Smooth muscle cell (in vitro differentiated cells): ENCODE results near the gene RAB40B. TPM values are rescaled to one million over a fixed set of nuclear protein-coding genes. Genes with fewer than 3 reads are reported as not detected.

Experiments
- DNase-seq: peaks from one replicate; lab custom pipeline; 2025; ENCODE audit not compliant: unreplicated experiment; lab: John Stamatoyannopoulos, UW
- H2AFZ ChIP-seq: fragments of 200-600 bp; sonication (generic); 2 replicates; pipeline ENCODE4 v1.6.0; 2016; ENCODE audit warnings: antibody characterized with exemption, low read depth, mild to moderate bottlenecking
- H3F3A ChIP-seq: fragments of 200-600 bp; sonication (generic); 2 replicates; pipeline ENCODE4 v1.6.0; 2017; ENCODE audit warnings: antibody characterized with exemption, low read depth
- H3K27ac ChIP-seq: fragments of 200-600 bp; sonication (generic); 2 replicates; pipeline ENCODE4 v1.5.1; 2016; ENCODE audit warnings: low read depth, mild to moderate bottlenecking
- H3K27me3 ChIP-seq: fragments of 200-600 bp; sonication (generic); 2 replicates; pipeline ENCODE4 v1.6.1; 2016; ENCODE audit warnings: low read depth, mild to moderate bottlenecking
- H3K36me3 ChIP-seq: fragments of 200-600 bp; sonication (generic); 2 replicates; pipeline ENCODE4 v1.5.1; 2016; ENCODE audit warnings: low read depth
- H3K4me1 ChIP-seq: fragments of 200-600 bp; sonication (generic); 2 replicates; pipeline ENCODE4 v1.5.1; 2016; ENCODE audit warnings: low read depth
- H3K4me2 ChIP-seq: fragments of 200-600 bp; sonication (generic); 2 replicates; pipeline ENCODE4 v1.6.0; 2016; ENCODE audit warnings: mild to moderate bottlenecking
- H3K4me3 ChIP-seq: fragments of 200-600 bp; sonication (generic); 2 replicates; pipeline ENCODE4 v1.5.1; 2016; ENCODE audit warnings: mild to moderate bottlenecking
- H3K79me2 ChIP-seq: fragments of 200-600 bp; sonication (generic); 2 replicates; pipeline ENCODE4 v1.6.0; 2016; ENCODE audit warnings: low read depth, mild to moderate bottlenecking
- H3K9ac ChIP-seq: fragments of 200-600 bp; sonication (generic); 2 replicates; pipeline ENCODE4 v1.6.0; 2016; ENCODE audit warnings: low read depth
- H3K9me3 ChIP-seq: fragments of 200-600 bp; sonication (generic); replicated peaks from 2 replicates; pipeline ENCODE4 v1.5.1; 2016; ENCODE audit warnings: low read depth
- H4K20me1 ChIP-seq: fragments of 200-600 bp; sonication (generic); 2 replicates; pipeline ENCODE4 v1.6.0; 2016; ENCODE audit warnings: low read depth
- WGBS: methylation state at CpG from one replicate; pipeline ENCODE4 v1.1.7; 2016; ENCODE audit warnings: low lambda C conversion rate; 5-methylcytosine and 5-hydroxymethylcytosine counted together
- polyA plus RNA-seq: library from polyadenylated mRNA; unstranded; fragments of >200 nt; fragmentation: Nextera tagmentation; extraction: Ambion mirVana; gene quantifications from 2 replicates; pipeline ENCODE4 v1.2.1, GENCODE V29; 2016
- total RNA-seq: library from RNA; depleted of rRNA; stranded (reverse); fragments of >200 nt; gene quantifications from 2 replicates; pipeline ENCODE4 v1.2.3, GENCODE V29; 2014
- TF ChIP-seq, protein P1 (sequence below): fragments of 200-600 bp; sonication (generic); IDR thresholded peaks from 2 replicates; pipeline ENCODE4 v1.5.1; 2017; ENCODE audit warnings: borderline replicate concordance, mild to moderate bottlenecking, antibody characterized with exemption; ENCODE audit not compliant: insufficient read depth, poor library complexity, severe bottlenecking

Gene RAB40B
- total and polyA plus RNA-seq, 2 experiments from 2014 or later = 12.0 to 16.0 TPM

GRCh38 chr17:82722341-82723013 is 24.0 kb upstream of the RAB40B start:
- no peaks in the 10 kb centered on the region for H3K27me3 ChIP-seq
- peaks cover 4% of the 10 kb centered on the region for H3K4me1 ChIP-seq
- H3K9ac ChIP-seq = no peak overlapping the region
- H4K20me1 ChIP-seq = no peaks in the 10 kb centered on the region
- TF ChIP-seq, protein P1, sequence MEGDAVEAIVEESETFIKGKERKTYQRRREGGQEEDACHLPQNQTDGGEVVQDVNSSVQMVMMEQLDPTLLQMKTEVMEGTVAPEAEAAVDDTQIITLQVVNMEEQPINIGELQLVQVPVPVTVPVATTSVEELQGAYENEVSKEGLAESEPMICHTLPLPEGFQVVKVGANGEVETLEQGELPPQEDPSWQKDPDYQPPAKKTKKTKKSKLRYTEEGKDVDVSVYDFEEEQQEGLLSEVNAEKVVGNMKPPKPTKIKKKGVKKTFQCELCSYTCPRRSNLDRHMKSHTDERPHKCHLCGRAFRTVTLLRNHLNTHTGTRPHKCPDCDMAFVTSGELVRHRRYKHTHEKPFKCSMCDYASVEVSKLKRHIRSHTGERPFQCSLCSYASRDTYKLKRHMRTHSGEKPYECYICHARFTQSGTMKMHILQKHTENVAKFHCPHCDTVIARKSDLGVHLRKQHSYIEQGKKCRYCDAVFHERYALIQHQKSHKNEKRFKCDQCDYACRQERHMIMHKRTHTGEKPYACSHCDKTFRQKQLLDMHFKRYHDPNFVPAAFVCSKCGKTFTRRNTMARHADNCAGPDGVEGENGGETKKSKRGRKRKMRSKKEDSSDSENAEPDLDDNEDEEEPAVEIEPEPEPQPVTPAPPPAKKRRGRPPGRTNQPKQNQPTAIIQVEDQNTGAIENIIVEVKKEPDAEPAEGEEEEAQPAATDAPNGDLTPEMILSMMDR = no peak
- no peak overlapping the region for H3K27ac ChIP-seq
- H3K9me3 ChIP-seq = no peaks in the 10 kb centered on the region
- no peak overlapping the region for H3K4me3 ChIP-seq
- no peaks in the 10 kb centered on the region for H3F3A ChIP-seq
- WGBS = 98% methylated on average over 19 of the region's 19 CpGs
- H3K79me2 ChIP-seq = peaks cover 5% of the 10 kb centered on the region
- no peak for DNase-seq
- H3K4me2 ChIP-seq = no peak overlapping the region
- no peak overlapping the region for H2AFZ ChIP-seq
- H3K36me3 ChIP-seq = no peaks in the 10 kb centered on the region

- H3K9me3 ChIP-seq = no peaks in the 10 kb centered on the region
- H3K4me2 ChIP-seq = no peak overlapping the region
- no peak overlapping the region for H3K27ac ChIP-seq
- TF ChIP-seq, protein P1 = no peak
- WGBS = 95% methylated on average over 19 of the region's 19 CpGs
- no peak overlapping the region for H2AFZ ChIP-seq
- H3F3A ChIP-seq = no peaks in the 10 kb centered on the region
- DNase-seq = no peak
- no peak overlapping the region for H3K4me3 ChIP-seq
- H4K20me1 ChIP-seq = peaks cover 3% of the 10 kb centered on the region
- peaks cover 9% of the 10 kb centered on the region for H3K79me2 ChIP-seq
- H3K27me3 ChIP-seq = no peaks in the 10 kb centered on the region
- H3K9ac ChIP-seq = no peak overlapping the region
- H3K36me3 ChIP-seq = no peaks in the 10 kb centered on the region
- peaks cover 5% of the 10 kb centered on the region for H3K4me1 ChIP-seq
These were observed 21.7 kb upstream of the RAB40B start for GRCh38 chr17:82720204-82720603.

DNA sequence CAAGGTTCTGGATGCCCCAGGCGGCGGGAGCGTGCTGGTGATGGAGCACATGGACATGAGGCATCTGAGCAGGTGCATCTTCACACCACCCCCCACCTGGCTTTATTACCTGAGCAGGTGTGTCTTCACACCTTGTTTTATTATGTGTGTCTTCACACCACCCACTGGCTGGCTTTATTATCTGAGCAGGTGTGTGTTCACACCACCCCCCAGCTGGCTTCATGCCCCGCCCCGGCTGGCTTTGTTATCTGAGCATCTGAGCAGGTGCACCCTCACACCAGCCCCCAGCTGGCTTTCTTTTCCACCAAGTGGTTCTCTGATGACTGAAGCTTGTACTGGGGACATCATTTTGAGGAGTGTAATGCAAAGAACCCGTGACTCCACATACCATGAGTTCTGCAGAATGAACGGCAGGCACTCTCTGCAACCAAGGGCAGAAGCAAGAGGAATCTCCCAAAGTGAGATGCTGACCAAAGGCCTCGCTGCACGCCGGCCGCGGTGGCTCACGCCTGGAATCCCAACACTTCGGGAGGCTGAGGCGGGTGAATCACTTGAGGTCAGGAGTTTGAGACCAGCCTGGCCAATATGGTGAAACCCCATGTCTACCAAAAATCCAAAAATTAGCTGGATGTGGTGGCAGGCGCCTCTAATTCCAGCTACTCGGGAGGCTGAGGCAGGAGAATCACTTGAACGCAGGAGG is 20.6 kb upstream of the RAB40B start:
- H3K4me1 ChIP-seq = peaks cover 5% of the 10 kb centered on the region
- no peaks in the 10 kb centered on the region for H3K36me3 ChIP-seq
- no peak overlapping the region for H3K4me2 ChIP-seq
- no peak for DNase-seq
- H3F3A ChIP-seq = no peaks in the 10 kb centered on the region
- H3K4me3 ChIP-seq = no peak overlapping the region
- no peak overlapping the region for H3K27ac ChIP-seq
- no peaks in the 10 kb centered on the region for H3K27me3 ChIP-seq
- 96% methylated on average over 18 of the region's 18 CpGs for WGBS
- no peak overlapping the region for H3K9ac ChIP-seq
- TF ChIP-seq, protein P1 = no peak
- peaks cover 9% of the 10 kb centered on the region for H3K79me2 ChIP-seq
- peaks cover 3% of the 10 kb centered on the region for H4K20me1 ChIP-seq
- no peaks in the 10 kb centered on the region for H3K9me3 ChIP-seq
- H2AFZ ChIP-seq = no peak overlapping the region
